GM12878 (cell line): ENCODE data around the gene PCDHB1. TPM values are rescaled to one million over a fixed set of nuclear protein-coding genes. Genes with fewer than 3 reads are reported as not detected.

Source experiments
- ATAC-seq: fragments of 200-7000 bp; cut with Tn5 transposase; 3 replicates; pipeline ENCODE4 v1.9.1; 2020; ENCODE audit warnings: mild to moderate bottlenecking, moderate library complexity
- BruUV-seq: library from RNA; stranded (reverse); fragments of 400-500 nt; replicated peaks from 2 replicates; lab custom pipeline; 2021; lab: Mats Ljungman, UMichigan
- CTCF ChIA-PET: fragments of 300-600 bp; sonication (Branson Sonifier 250); formaldehyde crosslinking; extraction: SDS; loops from one replicate; lab custom pipeline; 2021; ENCODE audit warnings: inconsistent platforms; lab: Yijun Ruan, JAX
- POLR2A ChIA-PET: fragments of 350-600 bp; formaldehyde crosslinking; extraction: SDS; loops from one replicate; lab custom pipeline; 2021; ENCODE audit warnings: inconsistent platforms; lab: Charles Lee
- RAD21 ChIA-PET: fragments of 300-600 bp; sonication (Branson Sonifier 250); formaldehyde crosslinking; loops from one replicate; lab custom pipeline; 2023; ENCODE audit warnings: antibody characterized with exemption; ENCODE audit not compliant: unreplicated experiment; lab: Charles Lee
- SMC1A ChIA-PET: fragments of 300-600 bp; sonication (Branson Sonifier 250); formaldehyde crosslinking; loops from one replicate; lab custom pipeline; 2023; ENCODE audit not compliant: unreplicated experiment, uncharacterized antibody; lab: Charles Lee
- DNase-seq: peaks from one replicate; pipeline ENCODE4 v3.0.0-alpha.2; 2011; ENCODE audit warnings: low read depth, low spot score
- FAIRE-seq: peaks from 3 replicates; lab custom pipeline; 2011; peaks lifted over from hg19 to GRCh38; lab: Jason Lieb, UNC
- H2AFZ ChIP-seq: 2 replicates; pipeline ENCODE4 v1.6.0; 2011; ENCODE audit warnings: low read depth, low read length, control low read depth; ENCODE audit not compliant: control insufficient read depth
- H3K27ac ChIP-seq: 2 replicates; pipeline ENCODE4 v1.5.1; 2011; ENCODE audit warnings: control low read depth; ENCODE audit not compliant: control insufficient read depth, insufficient read depth
- H3K27me3 ChIP-seq, 2 experiments: replicated peaks in 1 of 2; 2 replicates each; pipeline versions ENCODE4 v1.6.0 to v1.6.1; 2011; ENCODE audit warnings: low read length in 1 of 2; ENCODE audit not compliant: control insufficient read depth in 2 of 2, insufficient read depth in 2 of 2
- H3K36me3 ChIP-seq, 2 experiments: 2 replicates each; pipeline ENCODE4 v1.5.1; 2011; ENCODE audit warnings: low read length in 1 of 2; ENCODE audit not compliant: control insufficient read depth in 2 of 2, insufficient read depth in 2 of 2
- H3K4me1 ChIP-seq: 2 replicates; pipeline ENCODE4 v1.6.1; 2011; ENCODE audit warnings: mild to moderate bottlenecking, low read length, moderate library complexity, mixed read lengths; ENCODE audit not compliant: control insufficient read depth, insufficient read depth
- H3K4me2 ChIP-seq: 2 replicates; pipeline ENCODE4 v1.6.0; 2011; ENCODE audit warnings: control low read depth; ENCODE audit not compliant: control insufficient read depth, insufficient read depth
- H3K4me3 ChIP-seq: fragments of 200-600 bp; sonication (generic); 2 replicates; pipeline ENCODE4 v1.5.1; 2016
- H3K79me2 ChIP-seq: 2 replicates; pipeline ENCODE4 v1.6.0; 2011; ENCODE audit warnings: low read length; ENCODE audit not compliant: control insufficient read depth, insufficient read depth
- H3K9ac ChIP-seq: 2 replicates; pipeline ENCODE4 v1.8.0; 2011; ENCODE audit warnings: low read length, control low read depth, mixed read lengths; ENCODE audit not compliant: control insufficient read depth, insufficient read depth
- H3K9me3 ChIP-seq: replicated peaks from 3 replicates; pipeline ENCODE4 v1.5.1; 2011; ENCODE audit warnings: mild to moderate bottlenecking, low read length; ENCODE audit not compliant: control insufficient read depth, insufficient read depth
- H4K20me1 ChIP-seq: 2 replicates; pipeline ENCODE4 v1.6.0; 2011; ENCODE audit not compliant: control insufficient read depth, insufficient read depth
- CUX1 ChIP-seq: IDR thresholded peaks from 2 replicates; pipeline ENCODE4 v1.6.1; 2012; ENCODE audit warnings: improper control_type of control experiment, low read depth, low read length; ENCODE audit not compliant: insufficient replicate concordance
- EP300 ChIP-seq, 2 experiments: fragments of 150-350 bp in 1 of 2; IDR thresholded peaks; 2 replicates each; pipeline ENCODE4 v1.6.1; 2011 to 2012; ENCODE audit warnings: low read depth in 2 of 2, low read length in 2 of 2, borderline replicate concordance in 1 of 2, improper control_type of control experiment in 1 of 2, inconsistent platforms in 1 of 2; ENCODE audit not compliant: control insufficient read depth in 1 of 2
- GABPA ChIP-seq: IDR thresholded peaks from 2 replicates; pipeline ENCODE4 v1.6.1; 2014; ENCODE audit warnings: antibody characterized with exemption, low read depth, mild to moderate bottlenecking, inconsistent platforms
- JUNB ChIP-seq: IDR thresholded peaks from 2 replicates; pipeline ENCODE4 v1.6.1; 2016; ENCODE audit warnings: antibody characterized with exemption, mild to moderate bottlenecking
- NR2C1 ChIP-seq: fragments of 450-650 bp; IDR thresholded peaks from 2 replicates; pipeline ENCODE4 v1.6.1; 2017; ENCODE audit warnings: antibody characterized with exemption, mild to moderate bottlenecking, moderate library complexity
- YY1 ChIP-seq: IDR thresholded peaks from 2 replicates; pipeline ENCODE4 v1.6.1; 2011; ENCODE audit warnings: low read depth, mild to moderate bottlenecking, low read length
- ZBTB40 ChIP-seq: fragments of 450-650 bp; IDR thresholded peaks from 2 replicates; pipeline ENCODE4 v1.6.1; 2016; ENCODE audit warnings: mild to moderate bottlenecking, moderate library complexity, borderline replicate concordance
- WGBS: methylation state at CpG from one replicate; pipeline ENCODE4 v1.1.6; 2016; ENCODE audit warnings: low lambda C conversion rate; ENCODE audit not compliant: insufficient replicate concordance, insufficient coverage; ENCODE audit errors: missing lambda C conversion rate; 5-methylcytosine and 5-hydroxymethylcytosine counted together
- in situ Hi-C: fragments of 300-500 bp; cut with MboI; formaldehyde crosslinking; loops from 9 replicates; pipeline ENCODE4 v1.14.3; 2018; ENCODE audit warnings: mixed read lengths
- intact Hi-C: fragments of 100-400 bp; cut with micrococcal nuclease; formaldehyde crosslinking; loops from one replicate; pipeline ENCODE4 v1.14.2; 2022; ENCODE audit not compliant: unreplicated experiment
- polyA plus RNA-seq, 11 experiments: library from polyadenylated mRNA; depleted of rRNA in 4 of 11; unstranded in 6 of 11; stranded (reverse) in 5 of 11; fragments of >200 nt; fragmentation: Nextera tagmentation in 4 of 11; fragmentation: Illumina TruSeq in 1 of 11; extraction: Ambion mirVana in 4 of 11; extraction: Trizol in 1 of 11; gene quantifications; 1 replicate in 1 of 11; 2 replicates in 10 of 11; pipeline versions ENCODE4 v1.2.1 to v1.2.3, GENCODE V29; 2011 to 2016; ENCODE audit warnings: inconsistent platforms in 2 of 11, missing spikeins in 2 of 11, low read depth in 1 of 11
- total RNA-seq, 4 experiments: library from RNA; depleted of rRNA in 3 of 4; stranded (reverse); fragments of >200 nt in 3 of 4; fragmentation: Illumina TruSeq in 1 of 4; extraction: Trizol in 1 of 4; gene quantifications; 2 replicates each; pipeline versions ENCODE4 v1.2.1 to v1.2.3, GENCODE V29; 2013 to 2021

The PCDHB1 gene
- total and polyA plus RNA-seq, 10 of the 15 experiments (the other 5 are each of a cell fraction or from before 2014, with no cell fraction given): not detected

- no peak overlapping the region for H3K4me3 ChIP-seq
- 23% methylated on average over 19 of the region's 19 CpGs for WGBS
- H3K27me3 ChIP-seq: no peaks in the 10 kb centered on the region
- RAD21 ChIA-PET: no interaction called here
- TF ChIP-seq EP300 (IDR thresholded peaks at IDR 0.05; ENCODE audit: borderline replicate concordance in 1 of 2, control insufficient read depth in 1 of 2, low read depth in 2 of 2, low read length in 2 of 2) (no peak), GABPA (no peak), JUNB (no peak)
- TF ChIP-seq, all 136 proteins: peak for 0
- ChIA-PET CTCF (no interaction called here), SMC1A (no interaction called here), POLR2A (no interaction called here)
- ATAC-seq (no peak), DNase-seq (no peak), FAIRE-seq (no peak)
- H3K79me2 ChIP-seq: no peaks in the 10 kb centered on the region
- no peaks in the 10 kb centered on the region for H3K4me1 ChIP-seq
- H3K4me2 ChIP-seq: no peak overlapping the region
- no TSS peak for BruUV-seq
- no peak overlapping the region for H3K9ac ChIP-seq
- in situ Hi-C loops: no loop called here
- H2AFZ ChIP-seq: no peak overlapping the region
- no peaks in the 10 kb centered on the region for H3K9me3 ChIP-seq
- no peaks in the 10 kb centered on the region for H3K36me3 ChIP-seq
- intact Hi-C loops: no loop called here
- no peaks in the 10 kb centered on the region for H4K20me1 ChIP-seq
- H3K27ac ChIP-seq: no peak overlapping the region
Observed at GRCh38 chr5:141001844-141002604, 49.1 kb upstream of the PCDHB1 start.

DNA sequence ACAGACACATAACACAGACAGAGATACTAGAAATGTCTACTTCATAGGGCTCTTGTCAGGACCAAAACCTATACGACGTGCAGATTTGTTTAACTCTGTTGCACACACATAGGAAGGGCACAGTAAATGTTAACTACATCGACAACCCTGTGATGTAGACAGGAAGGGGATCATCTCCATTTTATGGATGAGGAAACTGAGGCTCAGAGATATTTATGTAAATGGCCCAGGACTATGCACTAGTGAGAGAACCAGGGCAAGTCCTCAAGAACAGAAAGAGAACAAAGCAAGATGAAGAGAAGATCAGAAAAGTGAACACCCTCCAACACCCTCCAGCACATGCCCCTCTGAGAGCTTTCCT lies 48.6 kb upstream of the PCDHB1 start:
- no peak for ATAC-seq
- Histone ChIP-seq H3K4me1 (no peaks in the 10 kb centered on the region), H3K4me2 (no peak overlapping the region), H3K9me3 (no peaks in the 10 kb centered on the region), H3K79me2 (no peaks in the 10 kb centered on the region), H3K27me3 (no peaks in the 10 kb centered on the region), H3K9ac (no peak overlapping the region), H2AFZ (no peak overlapping the region), H4K20me1 (no peaks in the 10 kb centered on the region), H3K4me3 (no peak overlapping the region), H3K36me3 (no peaks in the 10 kb centered on the region), H3K27ac (no peak overlapping the region)
- 62% methylated on average over 3 of the region's 3 CpGs for WGBS
- DNase-seq: no peak
- in situ Hi-C loops: no loop called here
- intact Hi-C loops: no loop called here
- FAIRE-seq: no peak
- ChIA-PET CTCF (no interaction called here), RAD21 (no interaction called here), SMC1A (no interaction called here), POLR2A (no interaction called here)
- BruUV-seq: no TSS peak
- TF ChIP-seq YY1: no peak
- TF ChIP-seq NR2C1: no peak
- no peak for TF ChIP-seq CUX1
- TF ChIP-seq ZBTB40: no peak
